GM13976 (cell line): ENCODE results near the gene TBC1D5.

Experiments used
- DNase-seq: peaks from one replicate; pipeline ENCODE4 v3.0.0; 2012; ENCODE audit warnings: low spot score
- in situ Hi-C: fragments of 300-500 bp; cut with MboI; formaldehyde crosslinking; loops from one replicate; pipeline ENCODE4 v1.12.0; 2022; ENCODE audit warnings: low sequenced_read_pairs, mixed read lengths, inconsistent platforms; ENCODE audit not compliant: unreplicated experiment
- TF ChIP-seq, protein P1 (sequence below): IDR thresholded peaks from 2 replicates; pipeline ENCODE4 v1.5.1; 2012; ENCODE audit warnings: borderline replicate concordance, mild to moderate bottlenecking; ENCODE audit not compliant: insufficient read depth; ENCODE audit errors: extremely low read depth, missing control alignments, control extremely low read depth

The TBC1D5 gene

DNA sequence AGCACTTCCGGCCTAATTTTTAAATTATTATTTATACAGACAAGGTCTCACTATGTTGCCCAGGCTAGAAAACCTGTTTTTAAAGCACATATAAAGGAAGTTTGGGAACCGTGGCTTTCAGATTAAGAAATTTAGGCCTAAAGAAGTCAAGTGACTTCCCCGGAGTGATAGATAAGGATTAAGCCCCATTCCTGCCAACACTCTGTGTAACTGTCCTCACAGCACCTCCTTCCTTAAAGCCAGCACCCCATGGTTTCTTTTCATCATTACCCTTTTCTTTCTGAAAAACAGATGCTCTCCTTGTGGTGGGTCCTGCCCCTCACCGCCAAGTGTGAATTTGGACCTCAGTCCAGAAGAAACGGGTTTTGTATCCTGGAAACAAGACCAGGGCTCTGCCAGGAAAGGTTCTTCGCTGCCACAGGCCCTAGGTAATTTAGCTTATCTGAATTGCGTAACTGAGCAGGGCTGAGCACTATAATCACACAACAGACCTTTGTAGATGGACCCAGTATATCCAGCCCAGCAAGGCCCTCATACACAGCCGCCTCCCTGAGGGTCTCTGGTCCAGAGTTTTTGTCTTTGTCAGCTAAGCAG lies 626.3 kb downstream of the TBC1D5 start:
- in situ Hi-C loops, result no loop called here
- TF ChIP-seq, protein P1, sequence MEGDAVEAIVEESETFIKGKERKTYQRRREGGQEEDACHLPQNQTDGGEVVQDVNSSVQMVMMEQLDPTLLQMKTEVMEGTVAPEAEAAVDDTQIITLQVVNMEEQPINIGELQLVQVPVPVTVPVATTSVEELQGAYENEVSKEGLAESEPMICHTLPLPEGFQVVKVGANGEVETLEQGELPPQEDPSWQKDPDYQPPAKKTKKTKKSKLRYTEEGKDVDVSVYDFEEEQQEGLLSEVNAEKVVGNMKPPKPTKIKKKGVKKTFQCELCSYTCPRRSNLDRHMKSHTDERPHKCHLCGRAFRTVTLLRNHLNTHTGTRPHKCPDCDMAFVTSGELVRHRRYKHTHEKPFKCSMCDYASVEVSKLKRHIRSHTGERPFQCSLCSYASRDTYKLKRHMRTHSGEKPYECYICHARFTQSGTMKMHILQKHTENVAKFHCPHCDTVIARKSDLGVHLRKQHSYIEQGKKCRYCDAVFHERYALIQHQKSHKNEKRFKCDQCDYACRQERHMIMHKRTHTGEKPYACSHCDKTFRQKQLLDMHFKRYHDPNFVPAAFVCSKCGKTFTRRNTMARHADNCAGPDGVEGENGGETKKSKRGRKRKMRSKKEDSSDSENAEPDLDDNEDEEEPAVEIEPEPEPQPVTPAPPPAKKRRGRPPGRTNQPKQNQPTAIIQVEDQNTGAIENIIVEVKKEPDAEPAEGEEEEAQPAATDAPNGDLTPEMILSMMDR, result no peak
- no peak for DNase-seq

DNA sequence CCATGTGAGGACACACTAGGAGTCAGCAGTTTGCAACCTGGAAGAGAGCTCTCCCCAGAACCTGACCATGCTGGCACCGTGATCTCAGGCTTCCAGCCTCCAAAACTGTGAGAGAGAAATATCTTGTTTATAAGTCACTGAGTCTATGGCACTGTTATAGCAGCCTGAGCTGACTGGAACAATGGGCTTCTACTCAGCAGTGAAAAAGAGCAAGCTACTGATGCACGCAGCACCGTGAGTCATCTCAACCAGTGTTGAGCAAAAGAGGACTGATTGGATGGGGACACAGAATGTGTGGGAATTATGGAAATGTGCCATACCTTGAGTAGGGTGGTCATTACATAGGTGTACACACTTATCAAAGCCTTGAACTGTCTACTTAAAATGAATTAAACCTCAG lies 627.2 kb downstream of the TBC1D5 start:
- DNase-seq, result no peak
- in situ Hi-C loops, result no loop called here
- TF ChIP-seq, protein P1, result no peak

DNA sequence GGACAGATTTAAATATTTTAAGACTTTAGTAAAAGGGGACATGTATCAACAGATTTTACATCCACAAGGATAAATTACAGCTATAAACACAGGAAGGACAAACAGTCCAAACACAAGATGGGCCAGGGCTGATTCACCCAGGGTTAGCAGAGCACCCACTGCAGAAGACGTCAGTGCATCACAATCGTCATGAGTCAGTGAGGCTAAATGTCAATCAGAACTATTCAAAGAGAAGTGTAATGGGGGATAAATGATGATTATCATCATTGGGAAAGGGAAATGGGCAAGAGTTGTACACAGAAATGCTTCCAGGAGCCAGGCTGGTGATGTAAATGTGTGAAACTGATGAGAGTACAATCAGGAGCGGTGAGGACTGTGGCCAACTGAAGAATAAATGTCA lies 630.8 kb downstream of the TBC1D5 start:
- TF ChIP-seq, protein P1, result no peak
- in situ Hi-C loops, result no loop called here
- no peak for DNase-seq

DNA sequence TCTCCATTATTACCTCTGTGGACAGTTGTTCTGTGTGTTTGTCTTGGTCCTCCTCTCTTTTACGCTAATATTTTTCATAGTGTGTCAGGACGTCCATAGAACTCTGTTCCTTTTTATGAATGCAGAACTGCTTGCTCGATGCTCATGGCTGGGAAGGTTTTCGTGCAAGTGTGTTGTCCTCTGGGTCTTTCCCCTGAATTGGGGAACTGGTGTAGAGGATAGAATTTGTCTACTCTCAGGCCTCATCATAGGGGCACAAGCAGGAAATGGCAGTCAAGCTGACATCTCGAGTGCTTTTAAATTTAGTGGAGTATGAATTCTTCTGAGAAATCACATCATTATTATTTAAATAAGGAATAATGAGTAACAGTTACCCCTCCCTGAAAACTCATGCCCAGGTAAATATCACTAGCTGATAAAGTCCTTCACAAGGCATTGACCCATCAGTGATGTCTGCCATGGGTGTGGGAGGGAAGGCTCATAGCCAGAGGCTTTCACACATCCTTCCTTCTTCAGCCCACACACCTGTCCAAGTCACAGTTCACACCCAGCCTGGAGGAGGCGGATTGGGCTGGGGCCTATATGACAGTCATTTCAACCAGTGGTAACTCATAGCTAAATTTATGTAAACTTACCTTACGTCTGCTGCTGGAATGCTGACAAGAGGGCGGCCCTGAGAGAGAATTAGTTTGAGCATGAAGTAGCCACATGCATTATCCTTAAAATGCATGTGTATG lies 631.6 kb downstream of the TBC1D5 start:
- in situ Hi-C loops, result no loop called here
- TF ChIP-seq, protein P1, result no peak
- DNase-seq, result no peak
